Pancreas (tissue), 10 donors: ENCODE data around the gene ASB16. TPM values are rescaled to one million over a fixed set of nuclear protein-coding genes. Genes with fewer than 3 reads are reported as not detected.

Source experiments
- ATAC-seq, 4 donors: fragments of 200-7000 bp; cut with Tn5 transposase; one replicate each; pipeline versions ENCODE4 v1.8.0 to v1.9.1; 2020; ENCODE audit warnings: mild to moderate bottlenecking in 4 of 4, moderate library complexity in 4 of 4
- DNase-seq, 6 donors: peaks; one replicate each; pipeline ENCODE4 v3.0.0-alpha.2; 2020
- FAIRE-seq: peaks from 2 replicates; lab custom pipeline; 2012; peaks lifted over from hg19 to GRCh38; lab: Jason Lieb, UNC
- H3K27ac ChIP-seq, 4 donors: fragments of 200-600 bp; sonication (generic); 1 replicate in 3 of 4; 2 replicates in 1 of 4; pipeline versions ENCODE4 v1.5.0 to v1.8.0; 2020
- H3K27me3 ChIP-seq, 4 donors: fragments of 200-600 bp; one replicate each; pipeline ENCODE4 v1.8.0; 2021
- H3K36me3 ChIP-seq, 3 donors: fragments of 200-600 bp; sonication (generic) in 1 of 3; one replicate each; pipeline versions ENCODE4 v1.5.0 to v1.8.0; 2020 to 2021
- H3K4me1 ChIP-seq, 3 donors: fragments of 200-600 bp; one replicate each; pipeline ENCODE4 v1.8.0; 2021
- H3K4me3 ChIP-seq, 4 donors: fragments of 200-600 bp; sonication (generic) in 2 of 4; one replicate each; pipeline versions ENCODE4 v1.5.0 to v1.8.0; 2020 to 2021
- H3K9me3 ChIP-seq, 4 donors: fragments of 200-600 bp; one replicate each; pipeline ENCODE4 v1.8.0; 2021
- CTCF ChIP-seq, 4 donors: fragments of 200-600 bp; sonication (generic) in 3 of 4; IDR thresholded peaks; one replicate each; pipeline versions ENCODE4 v1.5.0 to v1.8.0; 2021; ENCODE audit warnings: antibody characterized with exemption in 4 of 4
- WGBS, 2 donors: extraction: QIAGEN DNeasy Blood & Tissue Kit; methylation state at CpG; one replicate each; pipeline ENCODE4 v1.1.7; 2013; 5-methylcytosine and 5-hydroxymethylcytosine counted together
- intact Hi-C, 3 donors: fragments of 100-400 bp; cut with DNase I; formaldehyde crosslinking; loops; one replicate each; pipeline versions ENCODE4 v1.11.1 to v1.14.2; 2022
- polyA plus RNA-seq, 2 donors: library from polyadenylated mRNA; stranded (reverse); fragments of 200-250 nt; gene quantifications; one replicate each; pipeline ENCODE4 v1.2.3, GENCODE V29; 2013
- total RNA-seq, 6 donors: library from RNA; stranded (reverse); fragmentation: NEBNext Ultra II Directional in 4 of 6; extraction: Animal tissue kit (Norgen Biotek cat#: 25700) in 4 of 6; gene quantifications; one replicate each; pipeline versions ENCODE4 v1.2.1 to v1.2.4, GENCODE V29; 2021 to 2023
- donor health status: healthy with polysubstance abuse.
- donor health status: DM: no; HTN: no; CAD: no; lungs with moderate emphysema.
- donor health status: DM: no; HTN: no; CAD: no.
- donor health status: control.
- donor health status: control.
- donor health status: Bipolar disorder and iron deficiency.
- donor health status: DM: yes; HTN: yes; CAD: no.
- donor health status: DM: no; HTN: no; CAD: no.
- donor health status: DM: no; HTN: no; CAD: no.
- donor health status: DM: yes; HTN: yes; CAD: no.

Gene ASB16
- total and polyA plus RNA-seq, 8 donors, result 1.1 to 3.9 (median 2.3) TPM

DNA sequence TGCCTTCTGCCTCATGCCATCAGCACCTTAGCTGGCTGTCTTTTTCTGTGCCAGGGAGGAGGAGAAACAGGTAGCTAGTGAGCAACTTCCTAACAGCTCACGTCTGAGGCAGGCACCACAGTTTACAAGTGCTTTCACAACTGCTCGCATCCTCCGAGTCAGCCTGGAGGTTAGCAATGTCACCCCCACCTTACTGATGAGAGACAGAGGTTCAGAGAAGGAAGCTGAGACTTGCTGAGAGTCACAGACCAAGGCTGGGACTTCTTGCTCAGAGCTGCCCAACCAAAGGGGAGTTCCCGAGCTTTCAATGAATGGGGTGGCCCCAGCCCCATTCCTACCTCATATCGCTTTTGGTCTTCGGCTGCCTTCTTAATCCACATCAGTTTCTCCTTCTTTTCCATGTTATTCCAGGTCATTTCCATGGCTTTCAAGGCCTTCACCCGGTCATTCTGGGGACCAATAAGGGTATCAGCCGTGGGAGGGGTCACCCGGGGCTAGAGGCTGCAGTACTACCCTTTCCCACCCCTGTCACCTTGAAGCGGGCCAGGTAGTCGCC lies 39.4 kb downstream of the ASB16 start:
- no peak for TF ChIP-seq CTCF (IDR thresholded peaks at IDR 0.05)
- intact Hi-C loops, result loop anchor here (5.0 to 10.0 kb wide), 4 partner anchors 112 to 137 kb away; partner anchors contain the start of genes SLC25A39 (in 2 of the 3) and GRN (in 1 of the 3)
- ATAC-seq (no peak), DNase-seq (no peak), FAIRE-seq (no peak)
- Histone ChIP-seq H3K4me3 (no peak overlapping the region), H3K9me3 (no peaks in the 10 kb centered on the region), H3K4me1 (peaks cover 0 to 8% (median 0%) of the 10 kb centered on the region in 3 donors), H3K36me3 (peaks cover 0 to 29% (median 24%) of the 10 kb centered on the region in 3 donors), H3K27ac (no peak overlapping the region), H3K27me3 (no peaks in the 10 kb centered on the region)
- WGBS, 2 donors, result 58 to 70% methylated on average over 11 of the region's 11 CpGs

DNA sequence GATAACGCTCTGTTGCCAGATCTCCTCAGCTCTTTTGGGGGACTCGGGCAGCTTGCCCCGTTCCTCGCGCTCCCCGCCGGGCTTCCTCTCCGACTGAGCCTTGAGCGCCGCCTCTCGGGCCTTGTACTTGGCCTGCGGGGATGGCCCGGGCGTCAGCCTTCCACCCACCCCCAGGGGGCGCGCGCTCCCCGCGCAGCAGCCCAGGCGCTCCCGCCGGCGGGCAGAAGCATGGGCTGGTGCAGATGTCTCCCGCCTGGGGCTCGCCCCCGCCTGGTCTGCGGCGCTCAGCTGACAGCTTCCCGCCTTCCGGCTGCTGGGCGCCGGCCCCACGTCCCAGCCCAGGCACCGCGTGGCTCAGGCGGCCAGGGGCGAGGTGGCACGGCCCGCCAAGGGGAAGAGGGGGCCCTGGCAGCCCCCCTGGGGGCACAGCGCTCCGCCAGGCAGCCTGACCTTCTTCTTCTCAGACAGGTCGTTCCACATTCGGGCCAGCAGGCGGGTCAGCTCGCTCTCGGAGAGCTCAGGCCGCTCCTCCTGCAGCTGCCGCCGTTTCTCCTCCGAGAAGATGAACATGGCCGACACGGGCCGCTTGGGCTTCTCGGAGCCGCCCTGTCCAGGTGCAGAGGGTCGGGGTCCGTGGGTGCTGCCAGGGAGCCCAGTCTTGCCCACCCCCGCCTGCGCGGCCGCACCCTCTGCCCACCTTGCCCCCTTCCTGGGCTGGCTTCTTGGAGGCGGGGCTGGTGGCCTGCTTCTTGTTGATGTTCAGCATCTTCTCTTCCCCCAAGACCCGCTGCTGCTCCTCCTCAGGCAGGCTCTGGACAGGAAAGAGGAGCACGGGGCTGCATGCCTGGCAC lies 40.1 kb downstream of the ASB16 start:
- peaks cover 0 to 8% (median 0%) of the 10 kb centered on the region in 3 donors for H3K4me1 ChIP-seq
- no peak overlapping the region for H3K4me3 ChIP-seq
- WGBS, 2 donors, result 17 to 30% methylated on average over 59 to 64 of the region's 64 CpGs
- no peaks in the 10 kb centered on the region for H3K9me3 ChIP-seq
- peaks cover 0 to 36% (median 27%) of the 10 kb centered on the region in 3 donors for H3K36me3 ChIP-seq
- FAIRE-seq, result no peak
- DNase-seq, result peak; percentile 79 to 96 (median 90)
- intact Hi-C loops, result loop anchor here (5.0 to 10.0 kb wide), 4 partner anchors 112 to 137 kb away; partner anchors contain the start of genes SLC25A39 (in 2 of the 3) and GRN (in 1 of the 3)
- TF ChIP-seq CTCF (IDR thresholded peaks at IDR 0.05), result peak; percentile 94 to 99 (median 98)
- no peaks in the 10 kb centered on the region for H3K27me3 ChIP-seq
- peak; percentile 89 to 96 (median 94) for ATAC-seq
- peak overlapping the region in 1 of 4 donors; percentile 3 for H3K27ac ChIP-seq

DNA sequence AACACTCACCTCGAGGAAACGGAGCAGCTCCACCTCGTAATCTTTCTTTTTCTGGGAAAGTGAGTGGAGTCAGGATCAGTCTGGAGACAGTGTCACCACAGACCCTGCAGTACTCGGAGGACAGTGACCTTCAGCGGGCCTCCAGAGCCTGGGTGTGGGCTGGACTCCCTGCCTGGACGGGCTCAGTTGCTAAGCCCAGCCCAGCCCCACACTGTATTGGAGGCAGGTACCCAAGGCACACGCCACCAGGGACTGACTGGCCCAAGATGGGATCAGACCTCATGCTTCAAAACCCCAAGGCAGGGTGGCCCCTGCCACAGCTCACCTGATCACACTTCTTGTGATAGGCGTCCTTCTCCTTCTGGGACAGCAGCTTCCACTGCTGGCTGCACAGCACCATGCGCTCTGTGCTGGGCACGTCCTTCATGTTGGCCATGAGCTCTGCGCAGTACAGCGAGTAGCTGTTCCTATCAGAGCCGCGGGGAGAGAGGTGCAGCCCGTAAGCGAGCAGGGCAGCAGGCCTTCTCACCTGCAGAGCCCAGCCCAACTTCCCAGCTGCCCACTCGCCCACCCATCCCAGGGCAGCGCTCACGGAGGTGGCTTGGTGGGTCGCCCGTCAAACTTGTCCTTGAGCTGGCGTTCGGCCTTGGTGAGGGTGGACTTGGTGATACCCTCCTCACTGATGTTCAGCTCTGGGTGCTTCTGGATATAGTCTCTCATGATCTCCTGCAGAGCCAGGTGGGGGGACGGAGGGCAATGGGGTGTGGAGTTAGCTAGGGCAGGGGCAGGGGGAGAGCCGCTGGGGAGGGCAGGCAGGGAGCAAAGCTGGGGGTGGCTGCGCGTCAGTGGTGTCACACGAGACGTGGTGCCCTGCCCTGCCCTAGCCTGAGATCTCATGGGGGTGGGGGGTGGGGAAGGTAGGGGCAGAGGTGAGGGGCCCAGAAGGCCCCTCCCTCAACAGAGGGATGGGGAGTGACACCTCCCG lies 41.1 kb downstream of the ASB16 start:
- no peak for FAIRE-seq
- Histone ChIP-seq H3K4me1 (peaks cover 0 to 8% (median 0%) of the 10 kb centered on the region in 3 donors), H3K4me3 (no peak overlapping the region), H3K9me3 (no peaks in the 10 kb centered on the region), H3K36me3 (peaks cover 0 to 45% (median 34%) of the 10 kb centered on the region in 3 donors), H3K27me3 (no peaks in the 10 kb centered on the region), H3K27ac (no peak overlapping the region)
- no peak for TF ChIP-seq CTCF (IDR thresholded peaks at IDR 0.05)
- peak in 1 of 6 donors; percentile 78 for DNase-seq
- 76 to 80% methylated on average over 30 of the region's 30 CpGs for WGBS, 2 donors
- ATAC-seq, result peak in 1 of 4 donors; percentile 2
- intact Hi-C loops, result loop anchor here (5.0 to 10.0 kb wide), 4 partner anchors 111 to 136 kb away; partner anchors contain the start of genes SLC25A39 (in 2 of the 3) and GRN (in 1 of the 3)
